Progenitor cell of endocrine pancreas (in vitro differentiated cells): ENCODE data around the gene FAM170B. TPM values are rescaled to one million over a fixed set of nuclear protein-coding genes. Genes with fewer than 3 reads are reported as not detected.

Source experiments
- DNase-seq: peaks from one replicate; pipeline ENCODE4 v3.0.0; 2021; ENCODE audit warnings: low spot score; ENCODE audit not compliant: unreplicated experiment
- H3K27ac Mint-ChIP-seq: 2 replicates; pipeline ENCODE4 v1.8.0; 2021; ENCODE audit warnings: mild to moderate bottlenecking, moderate library complexity, mixed read lengths
- H3K27me3 Mint-ChIP-seq: 2 replicates; pipeline ENCODE4 v1.8.0; 2021; ENCODE audit warnings: mixed read lengths
- H3K36me3 Mint-ChIP-seq: 2 replicates; pipeline ENCODE4 v1.8.0; 2022; ENCODE audit warnings: mixed read lengths; ENCODE audit not compliant: insufficient read depth
- H3K4me1 Mint-ChIP-seq: 2 replicates; pipeline ENCODE4 v1.8.0; 2021; ENCODE audit warnings: low read depth, mixed read lengths
- H3K4me3 Mint-ChIP-seq: 2 replicates; pipeline ENCODE4 v1.8.0; 2021; ENCODE audit warnings: low read depth, mild to moderate bottlenecking, moderate library complexity, mixed read lengths
- H3K9me3 Mint-ChIP-seq: 2 replicates; pipeline ENCODE4 v1.8.0; 2021; ENCODE audit warnings: low read depth, mixed read lengths
- CTCF ChIP-seq: fragments of 200-600 bp; sonication (generic); IDR thresholded peaks from one replicate; pipeline ENCODE4 v1.5.0; 2021; ENCODE audit warnings: antibody characterized with exemption, mild to moderate bottlenecking; ENCODE audit not compliant: unreplicated experiment
- total RNA-seq: library from RNA; stranded (reverse); gene quantifications from 2 replicates; pipeline ENCODE4 v1.2.1, GENCODE V29; 2021

The FAM170B gene
- total RNA-seq, 1 donor from 2014 or later = not detected

GRCh38 chr10:49151481-49151880 lies 17.7 kb upstream of the FAM170B start:
- no peak for TF ChIP-seq CTCF
- no peak overlapping the region for H3K27ac Mint-ChIP-seq
- peaks cover 4% of the 10 kb centered on the region for H3K9me3 Mint-ChIP-seq
- H3K4me3 Mint-ChIP-seq = no peak overlapping the region
- no peaks in the 10 kb centered on the region for H3K36me3 Mint-ChIP-seq
- no peaks in the 10 kb centered on the region for H3K4me1 Mint-ChIP-seq
- DNase-seq = no peak
- peaks cover 24% of the 10 kb centered on the region for H3K27me3 Mint-ChIP-seq

GRCh38 chr10:49151025-49151445 lies 17.2 kb upstream of the FAM170B start:
- no peak for TF ChIP-seq CTCF
- no peak for DNase-seq
- Mint-ChIP-seq H3K4me3 (no peak overlapping the region), H3K27me3 (peaks cover 21% of the 10 kb centered on the region), H3K4me1 (no peaks in the 10 kb centered on the region), H3K9me3 (peaks cover 4% of the 10 kb centered on the region), H3K27ac (no peak overlapping the region), H3K36me3 (no peaks in the 10 kb centered on the region)

GRCh38 chr10:49150426-49150825 lies 16.6 kb upstream of the FAM170B start:
- no peak for TF ChIP-seq CTCF
- H3K9me3 Mint-ChIP-seq = peaks cover 4% of the 10 kb centered on the region
- no peak overlapping the region for H3K4me3 Mint-ChIP-seq
- H3K4me1 Mint-ChIP-seq = no peaks in the 10 kb centered on the region
- DNase-seq = no peak
- H3K36me3 Mint-ChIP-seq = no peaks in the 10 kb centered on the region
- H3K27me3 Mint-ChIP-seq = peaks cover 23% of the 10 kb centered on the region
- no peak overlapping the region for H3K27ac Mint-ChIP-seq

GRCh38 chr10:49149881-49150280 lies 16.1 kb upstream of the FAM170B start:
- no peak for DNase-seq
- H3K27ac Mint-ChIP-seq = no peak overlapping the region
- no peaks in the 10 kb centered on the region for H3K36me3 Mint-ChIP-seq
- peaks cover 4% of the 10 kb centered on the region for H3K9me3 Mint-ChIP-seq
- no peak for TF ChIP-seq CTCF
- H3K27me3 Mint-ChIP-seq = peaks cover 29% of the 10 kb centered on the region
- no peak overlapping the region for H3K4me3 Mint-ChIP-seq
- H3K4me1 Mint-ChIP-seq = no peaks in the 10 kb centered on the region

- no peak overlapping the region for H3K27ac Mint-ChIP-seq
- no peaks in the 10 kb centered on the region for H3K36me3 Mint-ChIP-seq
- H3K9me3 Mint-ChIP-seq = peaks cover 4% of the 10 kb centered on the region
- no peak overlapping the region for H3K4me3 Mint-ChIP-seq
- TF ChIP-seq CTCF = no peak
- peaks cover 4% of the 10 kb centered on the region for H3K4me1 Mint-ChIP-seq
- DNase-seq = no peak
- H3K27me3 Mint-ChIP-seq = peaks cover 18% of the 10 kb centered on the region
Measured at GRCh38 chr10:49144058-49144720, 10.4 kb upstream of the FAM170B start.
